HuH-7.5 (cell line): ENCODE measurements around the gene ZNF180.
"Not testable (repeated sequence)": the region's sequence is repeated elsewhere in the genome, so short reads cannot be mapped to it uniquely, and the experiment has no call there.

Source experiments
- DNase-seq: peaks from one replicate; pipeline ENCODE4 v3.0.0; 2011; ENCODE audit warnings: low spot score

The ZNF180 gene

GRCh38 chr19:44499962-44500949, at the start of gene ZNF180:
Gene ZNF180 (minus strand): TSS chr19:44500522. CDS start chr19:44497334, 3,188 bp downstream.
- DNase-seq = peak; percentile 94

- DNase-seq = no peak
Observed at GRCh38 chr19:44549507-44549906, 49.2 kb upstream of the ZNF180 start.

GRCh38 chr19:44548736-44549135, 48.4 kb upstream of the ZNF180 start:
- no peak for DNase-seq

DNA sequence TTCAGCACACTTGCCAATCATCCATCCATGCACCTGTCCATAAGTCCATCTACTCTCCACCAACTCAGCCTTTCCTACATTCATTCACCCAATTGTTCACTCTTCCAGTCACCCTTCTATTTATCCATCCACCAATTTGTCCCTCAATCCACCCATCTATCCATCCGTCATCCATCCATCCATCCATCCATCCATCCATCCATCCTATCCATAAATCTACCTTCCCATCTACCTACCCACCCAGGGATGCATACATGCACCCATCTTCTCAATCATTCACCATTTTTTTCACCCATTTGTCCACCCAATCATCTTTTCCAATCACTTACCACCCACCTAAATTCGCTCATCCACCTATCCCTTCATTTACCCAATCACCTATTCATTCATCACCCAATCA, 43.7 kb upstream of the ZNF180 start:
- DNase-seq = no peak

GRCh38 chr19:44542671-44543070, 42.3 kb upstream of the ZNF180 start:
- DNase-seq = no peak

- DNase-seq = no peak
Observed at GRCh38 chr19:44540736-44541135, 40.4 kb upstream of the ZNF180 start.

DNA sequence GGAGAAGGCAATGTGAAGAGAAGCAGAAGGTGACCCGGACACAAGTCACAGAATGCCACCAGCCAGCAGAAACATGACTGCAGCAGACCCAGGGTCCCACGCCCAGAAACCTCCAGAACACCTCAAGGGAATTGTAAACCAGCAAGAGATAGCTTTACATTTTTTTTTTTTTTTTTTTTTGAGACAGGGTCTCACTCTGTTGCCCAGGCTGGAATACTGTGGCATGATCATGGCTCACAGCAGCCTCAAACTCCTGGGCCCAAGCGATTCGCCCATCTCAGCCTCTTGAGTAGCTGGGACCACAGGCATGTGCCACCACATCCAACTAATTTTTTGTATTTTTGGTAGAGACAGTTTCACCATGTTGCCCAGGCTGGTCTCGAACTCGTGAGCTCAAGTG, 39.7 kb upstream of the ZNF180 start:
- DNase-seq = no peak

GRCh38 chr19:44539236-44539826, 39.0 kb upstream of the ZNF180 start:
- no peak for DNase-seq

DNA sequence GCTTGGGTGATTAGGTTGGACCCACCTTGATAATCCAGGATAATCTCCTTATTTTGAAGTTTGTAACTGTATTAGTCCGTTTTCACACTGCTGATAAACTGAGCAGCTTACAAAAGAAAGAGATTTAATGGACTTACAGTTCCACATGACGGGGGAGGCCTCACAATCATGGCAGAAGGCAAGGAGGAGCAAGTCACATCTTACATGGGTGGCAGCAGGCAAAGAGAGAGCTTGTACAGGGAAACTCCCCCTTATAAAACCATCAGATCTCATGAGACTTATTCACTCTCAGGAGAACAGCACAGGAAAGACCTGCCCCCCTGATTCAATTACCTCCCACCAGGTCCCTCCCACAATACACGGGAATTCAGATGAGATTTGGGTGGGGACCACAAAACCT, 35.0 kb upstream of the ZNF180 start:
- DNase-seq = not testable (repeated sequence)

GRCh38 chr19:44532819-44533218, 32.5 kb upstream of the ZNF180 start:
- DNase-seq = no peak

DNA sequence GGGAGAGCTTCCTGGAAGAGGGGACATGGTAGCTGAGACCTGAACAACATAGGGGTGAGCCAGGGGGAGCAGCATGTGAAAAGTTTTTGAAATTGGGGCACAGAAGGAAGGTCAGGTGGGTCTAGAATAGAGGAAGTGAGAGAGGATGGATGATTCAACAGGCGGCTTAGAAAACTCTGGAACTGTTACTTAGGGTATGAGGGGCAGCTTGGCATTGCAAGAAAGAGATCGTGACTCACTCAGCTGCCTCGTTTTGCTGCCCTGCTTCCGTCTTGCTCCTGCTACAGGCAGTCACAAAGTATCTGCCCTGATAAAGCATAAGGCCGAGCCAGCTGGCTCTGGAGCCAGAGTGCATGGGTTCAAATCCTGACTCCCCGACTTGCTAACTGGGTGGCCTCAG, 30.5 kb upstream of the ZNF180 start:
- DNase-seq = no peak

DNA sequence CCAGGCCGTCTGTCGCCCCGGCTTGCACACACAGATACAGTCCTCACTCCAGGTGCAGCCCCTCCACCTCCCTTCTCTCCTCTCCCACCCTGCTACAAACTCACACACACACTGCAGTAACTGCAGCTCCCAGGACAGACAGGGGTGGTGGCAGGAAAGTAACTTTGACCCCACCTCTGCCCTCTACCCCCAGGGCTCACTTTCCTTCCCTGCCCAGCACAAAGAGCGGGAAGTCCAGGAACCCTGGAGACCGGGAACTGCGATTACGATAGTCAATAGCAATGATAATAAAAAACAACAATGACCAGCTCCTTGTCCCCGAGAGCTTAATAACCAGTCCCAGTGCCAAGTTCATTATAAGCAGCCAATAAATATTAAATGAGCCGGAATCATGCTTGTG, 29.2 kb upstream of the ZNF180 start, which contains the start of gene CEACAM20:
Gene CEACAM20, minus strand, starts transcription at position 140 of the 400 bp plus-strand sequence. CDS start 166 bp downstream, outside the sequence.
- DNase-seq = no peak

GRCh38 chr19:44527554-44527953, 27.2 kb upstream of the ZNF180 start:
- no peak for DNase-seq

DNA sequence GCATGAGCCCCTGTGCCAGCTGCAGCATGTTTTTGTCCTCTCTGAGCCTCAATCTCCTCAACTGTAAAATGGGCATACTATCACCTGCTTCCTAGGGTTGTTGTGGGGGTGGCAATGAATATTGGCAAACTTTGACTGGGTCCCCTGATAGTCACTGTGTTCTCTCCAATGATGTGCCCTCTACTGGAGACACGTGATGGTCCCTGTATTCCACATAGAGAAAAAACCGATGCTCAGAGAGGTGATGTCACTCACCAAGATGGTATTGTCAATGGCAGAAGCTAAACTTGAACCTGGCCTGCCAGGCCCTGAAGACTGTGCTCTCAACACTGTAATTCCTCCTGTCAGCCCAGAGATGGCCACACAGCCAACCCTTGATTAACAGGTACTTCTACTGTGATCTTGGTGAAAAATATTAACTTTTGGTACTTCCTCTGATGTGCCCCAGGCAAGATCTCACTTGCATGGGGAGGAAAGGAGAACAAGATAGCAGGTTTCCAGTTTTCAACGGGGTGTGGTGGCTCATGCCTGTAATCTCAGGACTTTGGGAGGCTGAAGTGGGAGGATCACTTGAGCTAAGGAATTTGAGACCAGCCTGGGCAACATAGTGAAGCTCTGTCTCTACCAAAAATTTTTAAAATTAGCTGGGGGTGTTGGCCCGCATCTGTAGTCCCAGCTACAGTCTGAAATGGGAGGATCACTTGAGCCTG, 25.6 kb upstream of the ZNF180 start:
- DNase-seq = no peak

DNA sequence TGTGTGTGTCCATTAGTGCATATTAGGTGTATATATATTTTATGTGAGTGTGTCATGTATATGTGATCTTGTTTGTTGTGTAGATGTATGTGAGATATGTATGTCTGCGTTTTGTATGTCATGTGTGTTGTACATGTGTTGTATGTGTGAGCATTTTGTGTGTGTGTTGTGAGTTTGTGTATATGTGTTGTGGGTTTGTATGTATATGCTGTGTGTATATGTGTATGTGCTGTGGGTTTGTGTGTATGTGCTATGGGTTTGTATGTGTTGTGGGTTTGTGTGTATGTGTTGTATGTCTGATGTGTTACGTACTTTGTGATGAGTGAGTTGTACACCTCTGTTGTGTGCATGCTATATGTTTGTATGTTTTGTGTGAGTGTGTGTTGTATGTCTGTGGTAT, 21.0 kb upstream of the ZNF180 start:
- no peak for DNase-seq

- no peak for DNase-seq
Observed at GRCh38 chr19:44517146-44517545, 16.8 kb upstream of the ZNF180 start.

DNA sequence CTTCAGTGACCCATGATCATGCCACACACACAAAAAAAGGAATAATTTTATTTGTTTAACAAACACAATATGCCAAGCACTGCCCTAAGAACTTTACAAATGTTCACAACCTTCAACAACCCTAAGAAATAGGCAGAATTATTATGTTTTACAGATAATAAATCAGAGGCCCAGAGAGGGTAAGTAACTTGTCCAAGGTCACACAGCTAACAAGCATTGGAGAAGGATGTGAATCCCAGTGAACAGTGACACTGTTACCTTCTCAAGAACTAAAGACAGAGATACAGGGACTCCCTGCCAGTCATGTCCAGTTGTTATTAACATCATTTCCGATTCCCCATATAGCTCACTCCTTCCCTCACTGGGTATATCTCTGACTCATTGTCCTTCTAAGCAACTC, 15.6 kb upstream of the ZNF180 start:
- no peak for DNase-seq

- no peak for DNase-seq
Observed at GRCh38 chr19:44515031-44515430, 14.7 kb upstream of the ZNF180 start.

- DNase-seq = peak; percentile 52
Observed at GRCh38 chr19:44512326-44513298, 12.3 kb upstream of the ZNF180 start.

DNA sequence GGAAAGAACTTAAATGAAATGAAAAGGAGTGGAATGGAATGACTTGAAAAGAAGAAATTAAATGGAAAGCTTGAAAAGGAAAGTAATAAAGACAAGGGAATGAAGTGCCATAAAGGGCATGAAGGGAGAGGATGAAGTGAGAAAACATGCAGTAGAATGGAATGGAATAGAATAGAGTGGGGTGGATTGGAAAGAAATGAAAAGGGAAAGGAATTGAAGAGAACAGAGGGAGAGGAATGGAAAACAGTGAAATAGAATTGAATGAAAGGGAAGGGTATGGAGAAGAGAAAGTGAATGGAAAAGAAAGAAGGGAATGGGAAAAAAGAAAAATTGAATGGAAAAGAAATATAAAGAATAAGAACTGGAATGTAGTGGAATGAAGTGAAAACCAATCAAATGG, 9.2 kb upstream of the ZNF180 start:
- DNase-seq = no peak

DNA sequence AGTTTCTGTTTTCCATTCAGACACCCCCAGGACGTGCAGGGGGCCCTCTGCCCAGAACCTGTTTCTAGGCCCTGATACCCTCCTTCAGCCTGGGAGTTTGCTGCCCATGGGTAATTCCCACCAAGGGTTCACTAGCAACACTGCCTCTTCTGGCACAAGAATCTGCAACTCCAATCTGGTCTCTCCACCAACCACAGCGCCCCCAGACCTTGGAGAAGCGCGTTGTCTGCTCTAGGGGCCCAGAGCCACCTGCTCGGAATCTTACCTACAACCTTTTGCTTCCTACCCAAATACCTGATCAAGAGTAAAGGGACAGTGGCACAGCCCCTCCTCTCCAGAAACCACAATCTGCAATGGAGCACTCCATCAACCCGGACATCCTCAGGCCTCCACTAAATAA, 763 bp downstream of the ZNF180 start:
- DNase-seq = no peak
